ENCODE measurements around the gene PHTF1. TPM values are rescaled to one million over a fixed set of nuclear protein-coding genes. Genes with fewer than 3 reads are reported as not detected.

The PHTF1 gene
- total RNA-seq, 1 experiment from 2014 or later, result 61.2 TPM

DNA sequence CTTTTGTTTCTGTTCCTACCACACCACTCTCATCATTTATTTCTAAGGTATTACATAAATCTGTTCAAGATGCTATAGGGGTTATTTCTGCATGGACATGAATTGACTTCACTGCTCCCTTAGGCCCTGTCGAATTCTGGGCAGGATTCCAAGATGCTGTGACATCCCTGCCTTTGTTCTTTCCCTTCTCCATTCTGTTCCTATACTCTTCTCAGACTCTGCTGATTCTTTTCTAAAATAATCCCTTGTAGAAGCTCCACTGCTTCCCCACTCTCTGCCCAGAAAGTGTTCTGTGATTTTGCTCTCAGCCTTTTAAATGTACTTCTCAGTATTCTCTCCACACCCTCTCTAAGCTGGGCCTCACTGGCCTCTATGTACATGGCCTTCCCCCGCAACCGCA is 99.2 kb downstream of the PHTF1 start:
- CTCF ChIA-PET, result no interaction called here
- TF ChIP-seq EZH2 (IDR thresholded peaks at IDR 0.05; ENCODE audit: low read depth), result no peak
- TF ChIP-seq, protein P1, sequence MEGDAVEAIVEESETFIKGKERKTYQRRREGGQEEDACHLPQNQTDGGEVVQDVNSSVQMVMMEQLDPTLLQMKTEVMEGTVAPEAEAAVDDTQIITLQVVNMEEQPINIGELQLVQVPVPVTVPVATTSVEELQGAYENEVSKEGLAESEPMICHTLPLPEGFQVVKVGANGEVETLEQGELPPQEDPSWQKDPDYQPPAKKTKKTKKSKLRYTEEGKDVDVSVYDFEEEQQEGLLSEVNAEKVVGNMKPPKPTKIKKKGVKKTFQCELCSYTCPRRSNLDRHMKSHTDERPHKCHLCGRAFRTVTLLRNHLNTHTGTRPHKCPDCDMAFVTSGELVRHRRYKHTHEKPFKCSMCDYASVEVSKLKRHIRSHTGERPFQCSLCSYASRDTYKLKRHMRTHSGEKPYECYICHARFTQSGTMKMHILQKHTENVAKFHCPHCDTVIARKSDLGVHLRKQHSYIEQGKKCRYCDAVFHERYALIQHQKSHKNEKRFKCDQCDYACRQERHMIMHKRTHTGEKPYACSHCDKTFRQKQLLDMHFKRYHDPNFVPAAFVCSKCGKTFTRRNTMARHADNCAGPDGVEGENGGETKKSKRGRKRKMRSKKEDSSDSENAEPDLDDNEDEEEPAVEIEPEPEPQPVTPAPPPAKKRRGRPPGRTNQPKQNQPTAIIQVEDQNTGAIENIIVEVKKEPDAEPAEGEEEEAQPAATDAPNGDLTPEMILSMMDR (conservative IDR thresholded peaks at IDR 0.05), result no peak
- Histone ChIP-seq H4K20me1 (ENCODE audit: insufficient read depth) (no peaks in the 10 kb centered on the region), H3K36me3 (ENCODE audit: low read depth) (no peaks in the 10 kb centered on the region), H3K27ac (no peak overlapping the region), H3K9me3 (ENCODE audit: insufficient read depth, low read depth) (no peaks in the 10 kb centered on the region), H3K27me3 (ENCODE audit: insufficient read depth, low read depth) (no peaks in the 10 kb centered on the region), H3K79me2 (ENCODE audit: low read depth) (no peaks in the 10 kb centered on the region), H3K4me2 (no peak overlapping the region), H3K4me3 (no peak overlapping the region), H2AFZ (no peak overlapping the region), H3K9me2 (ENCODE audit: insufficient read depth) (no peaks in the 10 kb centered on the region), H3K4me1 (replicated peaks; ENCODE audit: insufficient read depth) (no peaks in the 10 kb centered on the region), H3F3A (ENCODE audit: insufficient read depth, low read depth) (no peaks in the 10 kb centered on the region)
- BruUV-seq (replicated peaks), result no TSS peak
- no peak for DNase-seq
- intact Hi-C loops (cut with micrococcal nuclease; ENCODE audit: unreplicated experiment), result no loop called here
- POLR2A ChIA-PET (ENCODE audit: unreplicated experiment), result no interaction called here

- H3K4me2 ChIP-seq, result no peak overlapping the region
- H2AFZ ChIP-seq, result no peak overlapping the region
- ChIA-PET POLR2A (ENCODE audit: unreplicated experiment) (no interaction called here), CTCF (no interaction called here)
- H3K27me3 ChIP-seq (ENCODE audit: insufficient read depth, low read depth), result no peaks in the 10 kb centered on the region
- no peaks in the 10 kb centered on the region for H3K9me2 ChIP-seq (ENCODE audit: insufficient read depth)
- H3K4me3 ChIP-seq, result no peak overlapping the region
- H3K79me2 ChIP-seq (ENCODE audit: low read depth), result no peaks in the 10 kb centered on the region
- no peaks in the 10 kb centered on the region for H3F3A ChIP-seq (ENCODE audit: insufficient read depth, low read depth)
- intact Hi-C loops (cut with micrococcal nuclease; ENCODE audit: unreplicated experiment), result no loop called here
- no peak overlapping the region for H3K27ac ChIP-seq
- no TSS peak for BruUV-seq (replicated peaks)
- no peaks in the 10 kb centered on the region for H3K9me3 ChIP-seq (ENCODE audit: insufficient read depth, low read depth)
- DNase-seq, result no peak
- no peaks in the 10 kb centered on the region for H3K4me1 ChIP-seq (replicated peaks; ENCODE audit: insufficient read depth)
- H4K20me1 ChIP-seq (ENCODE audit: insufficient read depth), result no peaks in the 10 kb centered on the region
- H3K36me3 ChIP-seq (ENCODE audit: low read depth), result no peaks in the 10 kb centered on the region
- TF ChIP-seq, protein P1 (conservative IDR thresholded peaks at IDR 0.05), result no peak
- TF ChIP-seq EZH2 (IDR thresholded peaks at IDR 0.05; ENCODE audit: low read depth), result no peak
Measured at GRCh38 chr1:113659556-113659955, 99.7 kb downstream of the PHTF1 start.

DNA sequence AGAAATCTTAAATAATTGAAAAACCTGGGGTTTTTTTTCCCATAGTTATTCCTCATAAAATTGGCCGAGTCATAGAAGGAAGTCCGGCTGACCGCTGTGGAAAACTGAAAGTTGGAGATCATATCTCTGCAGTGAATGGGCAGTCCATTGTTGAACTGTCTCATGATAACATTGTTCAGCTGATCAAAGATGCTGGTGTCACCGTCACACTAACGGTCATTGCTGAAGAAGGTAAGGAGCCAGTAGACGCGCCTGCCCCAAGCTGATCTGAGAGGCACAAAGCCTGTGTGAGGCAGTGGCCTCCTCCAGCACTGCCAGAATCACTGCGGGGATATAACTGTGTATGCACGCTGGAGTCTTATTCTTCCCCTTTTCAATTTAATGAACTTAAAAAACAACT is 100.3 kb downstream of the PHTF1 start:
- no peaks in the 10 kb centered on the region for H4K20me1 ChIP-seq (ENCODE audit: insufficient read depth)
- CTCF ChIA-PET, result no interaction called here
- H3K9me2 ChIP-seq (ENCODE audit: insufficient read depth), result no peaks in the 10 kb centered on the region
- H3F3A ChIP-seq (ENCODE audit: insufficient read depth, low read depth), result no peaks in the 10 kb centered on the region
- no peak overlapping the region for H3K4me3 ChIP-seq
- DNase-seq, result no peak
- no peak for TF ChIP-seq EZH2 (IDR thresholded peaks at IDR 0.05; ENCODE audit: low read depth)
- TF ChIP-seq, protein P1 (conservative IDR thresholded peaks at IDR 0.05), result no peak
- no peaks in the 10 kb centered on the region for H3K4me1 ChIP-seq (replicated peaks; ENCODE audit: insufficient read depth)
- H2AFZ ChIP-seq, result no peak overlapping the region
- POLR2A ChIA-PET (ENCODE audit: unreplicated experiment), result no interaction called here
- no peaks in the 10 kb centered on the region for H3K36me3 ChIP-seq (ENCODE audit: low read depth)
- intact Hi-C loops (cut with micrococcal nuclease; ENCODE audit: unreplicated experiment), result no loop called here
- no peaks in the 10 kb centered on the region for H3K9me3 ChIP-seq (ENCODE audit: insufficient read depth, low read depth)
- no peaks in the 10 kb centered on the region for H3K79me2 ChIP-seq (ENCODE audit: low read depth)
- no peak overlapping the region for H3K4me2 ChIP-seq
- no TSS peak for BruUV-seq (replicated peaks)
- no peaks in the 10 kb centered on the region for H3K27me3 ChIP-seq (ENCODE audit: insufficient read depth, low read depth)
- no peak overlapping the region for H3K27ac ChIP-seq
